Mucosa of descending colon (tissue), 3 donors: ENCODE measurements around the gene CALML4. TPM values are rescaled to one million over a fixed set of nuclear protein-coding genes. Genes with fewer than 3 reads are reported as not detected.

Experiments used
- ATAC-seq: fragments of 200-7000 bp; cut with Tn5 transposase; one replicate; pipeline ENCODE4 v1.9.1; 2020; ENCODE audit warnings: mild to moderate bottlenecking, moderate library complexity
- DNase-seq, 3 donors: peaks; one replicate each; pipeline ENCODE4 v3.0.0-alpha.2; 2020
- H3K36me3 ChIP-seq: fragments of 200-600 bp; one replicate; pipeline ENCODE4 v1.8.0; 2021; ENCODE audit warnings: low read depth, mild to moderate bottlenecking
- H3K4me1 ChIP-seq: fragments of 200-600 bp; one replicate; pipeline ENCODE4 v1.8.0; 2021; ENCODE audit warnings: low read depth, mild to moderate bottlenecking
- H3K4me3 ChIP-seq: fragments of 200-600 bp; one replicate; pipeline ENCODE4 v1.8.0; 2021; ENCODE audit warnings: mild to moderate bottlenecking
- H3K9me3 ChIP-seq: fragments of 200-600 bp; one replicate; pipeline ENCODE4 v1.8.0; 2021; ENCODE audit warnings: mild to moderate bottlenecking
- CTCF ChIP-seq: fragments of 200-600 bp; IDR thresholded peaks from one replicate; pipeline ENCODE4 v1.8.0; 2022; ENCODE audit warnings: antibody characterized with exemption, mild to moderate bottlenecking
- intact Hi-C, 2 donors: fragments of 100-400 bp; cut with DNase I in 1 of 2; cut with micrococcal nuclease in 1 of 2; formaldehyde crosslinking; loops; one replicate each; pipeline versions ENCODE4 v1.11.0 to v1.11.1; 2022; cut with DNase I, micrococcal nuclease
- total RNA-seq, 3 donors: library from RNA; stranded (reverse); fragmentation: NEBNext Ultra II Directional in 2 of 3; extraction: Animal tissue kit (Norgen Biotek cat#: 25700) in 2 of 3; gene quantifications; one replicate each; pipeline versions ENCODE4 v1.2.1 to v1.2.4, GENCODE V29; 2021 to 2023
- donor health status: DM: no; HTN: no; CAD: no; lungs with moderate emphysema.
- donor health status: DM: no; HTN: no; CAD: no.
- donor health status: DM: no; HTN: yes; CAD: no.

CALML4 gene
- total RNA-seq, 3 donors from 2014 or later = 50.8 to 122 (median 98.1) TPM

DNA sequence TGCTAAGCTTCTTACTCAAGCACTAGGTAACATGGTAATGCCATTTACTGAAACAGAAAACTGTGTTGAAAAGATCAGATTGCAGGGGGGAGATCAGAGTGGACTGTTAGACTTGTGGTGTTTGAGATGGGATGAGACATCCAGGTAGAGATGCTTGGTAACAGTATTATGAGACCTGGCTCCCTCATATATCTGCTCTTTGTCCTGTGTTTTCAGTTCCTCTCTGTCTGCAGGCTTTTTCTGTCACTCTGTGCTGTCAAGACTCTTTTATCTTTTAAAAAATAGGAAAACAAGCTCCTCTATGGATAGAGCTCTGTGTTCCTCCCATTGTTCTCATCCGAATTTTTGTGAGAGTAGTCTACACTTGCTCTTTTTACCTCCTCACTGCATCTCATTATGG, 48.1 kb downstream of the CALML4 start:
- no peaks in the 10 kb centered on the region for H3K36me3 ChIP-seq
- no peak for TF ChIP-seq CTCF
- no peaks in the 10 kb centered on the region for H3K4me1 ChIP-seq
- no peaks in the 10 kb centered on the region for H3K9me3 ChIP-seq
- no peak for ATAC-seq
- intact Hi-C loops = loop anchor here in 1 of 2 donors (10.0 kb wide), 1 partner anchor 292 kb away; no protein-coding TSS in a partner anchor
- DNase-seq = no peak
- H3K4me3 ChIP-seq = no peak overlapping the region

DNA sequence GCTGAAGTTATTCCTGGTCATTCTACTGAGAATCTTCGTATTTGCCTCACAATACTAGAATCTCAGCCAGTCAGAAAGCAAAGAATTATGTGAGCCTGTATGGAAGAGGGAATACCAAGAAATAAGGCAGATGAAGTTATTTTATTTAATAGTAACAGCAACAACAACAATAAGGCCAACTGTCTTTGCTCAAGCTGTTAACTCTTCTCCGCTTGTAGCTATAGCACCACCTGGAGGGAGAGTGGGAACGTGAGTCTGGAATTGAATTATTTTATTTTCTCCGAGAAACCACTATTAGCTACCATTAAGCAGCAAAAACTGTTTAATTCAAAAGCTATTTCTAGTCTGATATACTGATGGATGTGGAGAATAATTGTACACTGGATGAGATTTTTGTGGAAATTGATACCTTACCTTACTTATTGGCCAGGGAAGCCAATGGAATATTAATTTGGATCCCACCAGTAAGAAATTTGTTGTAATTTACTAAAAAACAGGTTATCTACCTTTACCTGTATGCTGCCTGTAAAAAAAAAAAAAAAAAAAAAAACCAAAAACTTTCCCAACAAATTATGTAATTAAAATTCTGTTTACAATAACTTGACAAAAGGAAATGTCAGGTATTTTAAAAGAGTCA, 50.1 kb downstream of the CALML4 start:
- Histone ChIP-seq H3K36me3 (no peaks in the 10 kb centered on the region), H3K4me1 (no peaks in the 10 kb centered on the region), H3K9me3 (no peaks in the 10 kb centered on the region), H3K4me3 (no peak overlapping the region)
- peak; percentile 63 for ATAC-seq
- intact Hi-C loops = loop anchor here (5.0 to 10.0 kb wide), 2 partner anchors 290 to 293 kb away; no protein-coding TSS in a partner anchor
- DNase-seq = peak in 1 of 3 donors; percentile 76
- TF ChIP-seq CTCF = peak; percentile 50

GRCh38 chr15:68152342-68152741, 52.8 kb downstream of the CALML4 start:
- no peak overlapping the region for H3K4me3 ChIP-seq
- TF ChIP-seq CTCF = no peak
- H3K36me3 ChIP-seq = no peaks in the 10 kb centered on the region
- no peaks in the 10 kb centered on the region for H3K9me3 ChIP-seq
- no peak for DNase-seq
- no peak for ATAC-seq
- intact Hi-C loops = loop anchor here (5.0 to 10.0 kb wide), 2 partner anchors 288 to 290 kb away; no protein-coding TSS in a partner anchor
- no peaks in the 10 kb centered on the region for H3K4me1 ChIP-seq

DNA sequence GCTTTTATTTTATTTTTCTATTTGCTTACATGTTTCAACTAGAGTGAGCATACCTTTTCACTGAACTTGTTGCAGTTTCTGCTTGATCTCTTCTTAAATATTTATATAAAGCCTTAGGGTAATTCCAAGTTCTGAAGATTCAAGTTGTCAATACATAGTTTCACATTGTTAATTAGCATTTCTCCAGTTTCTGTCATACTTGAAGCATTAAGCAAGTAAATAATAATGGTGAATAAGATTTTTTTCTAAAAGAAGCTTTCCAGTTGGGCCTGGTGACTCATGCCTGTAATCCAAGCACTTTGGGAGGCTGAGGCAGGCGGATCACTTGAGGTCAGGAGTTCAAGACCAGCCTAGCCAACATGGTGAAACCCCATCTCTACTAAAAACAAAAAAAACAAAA, 53.9 kb downstream of the CALML4 start:
- no peaks in the 10 kb centered on the region for H3K9me3 ChIP-seq
- no peak for DNase-seq
- no peaks in the 10 kb centered on the region for H3K4me1 ChIP-seq
- TF ChIP-seq CTCF = no peak
- no peak overlapping the region for H3K4me3 ChIP-seq
- no peak for ATAC-seq
- H3K36me3 ChIP-seq = no peaks in the 10 kb centered on the region
- intact Hi-C loops = loop anchor here (5.0 to 10.0 kb wide), 2 partner anchors 286 to 289 kb away; no protein-coding TSS in a partner anchor

- Histone ChIP-seq H3K36me3 (no peaks in the 10 kb centered on the region), H3K4me3 (no peak overlapping the region), H3K4me1 (no peaks in the 10 kb centered on the region), H3K9me3 (no peaks in the 10 kb centered on the region)
- intact Hi-C loops = loop anchor here (5.0 to 10.0 kb wide), 2 partner anchors 285 to 288 kb away; no protein-coding TSS in a partner anchor
- no peak for TF ChIP-seq CTCF
- ATAC-seq (no peak), DNase-seq (no peak)
These were observed 54.9 kb downstream of the CALML4 start for GRCh38 chr15:68150187-68150586.
